Neural crest cell (in vitro differentiated cells): ENCODE data around the gene PRKG1. TPM values are rescaled to one million over a fixed set of nuclear protein-coding genes. Genes with fewer than 3 reads are reported as not detected.

Source experiments
- DNase-seq: peaks from one replicate; pipeline ENCODE4 v3.0.0; 2021; ENCODE audit warnings: low read depth, mixed read lengths, low spot score
- H3K27ac Mint-ChIP-seq: one replicate; pipeline ENCODE4 v1.8.0; 2021; ENCODE audit warnings: mild to moderate bottlenecking, mixed read lengths; ENCODE audit not compliant: unreplicated experiment
- H3K27me3 Mint-ChIP-seq: 2 replicates; pipeline ENCODE4 v1.8.0; 2021; ENCODE audit warnings: low read depth, mild to moderate bottlenecking, mixed read lengths
- H3K36me3 Mint-ChIP-seq: 2 replicates; pipeline ENCODE4 v1.8.0; 2021; ENCODE audit warnings: low read depth, mild to moderate bottlenecking, mixed read lengths
- H3K4me1 Mint-ChIP-seq: 2 replicates; pipeline ENCODE4 v1.8.0; 2021; ENCODE audit warnings: mixed read lengths
- H3K4me3 Mint-ChIP-seq: one replicate; pipeline ENCODE4 v1.8.0; 2021; ENCODE audit warnings: mild to moderate bottlenecking, mixed read lengths
- H3K9me3 Mint-ChIP-seq: 2 replicates; pipeline ENCODE4 v1.8.0; 2021; ENCODE audit warnings: mixed read lengths
- CTCF ChIP-seq: fragments of 200-600 bp; sonication (generic); conservative IDR thresholded peaks from 2 replicates; pipeline ENCODE4 v1.5.0; 2021; ENCODE audit warnings: antibody characterized with exemption, mild to moderate bottlenecking
- total RNA-seq: library from RNA; stranded (reverse); gene quantifications from 2 replicates; pipeline ENCODE4 v1.2.1, GENCODE V29; 2021

The PRKG1 gene
- total RNA-seq, 1 donor from 2014 or later, result 4.4 TPM

- Mint-ChIP-seq H3K27me3 (no peaks in the 10 kb centered on the region), H3K27ac (no peak overlapping the region), H3K4me3 (no peak overlapping the region), H3K4me1 (no peaks in the 10 kb centered on the region), H3K9me3 (no peaks in the 10 kb centered on the region), H3K36me3 (no peaks in the 10 kb centered on the region)
- no peak for DNase-seq
- no peak for TF ChIP-seq CTCF
Observed at GRCh38 chr10:51846856-51847506, 772.7 kb downstream of the PRKG1 start.

GRCh38 chr10:51852297-51852696, 778.0 kb downstream of the PRKG1 start:
- Mint-ChIP-seq H3K36me3 (no peaks in the 10 kb centered on the region), H3K9me3 (no peaks in the 10 kb centered on the region), H3K27ac (no peak overlapping the region), H3K4me3 (no peak overlapping the region), H3K27me3 (no peaks in the 10 kb centered on the region), H3K4me1 (peaks cover 5% of the 10 kb centered on the region)
- no peak for TF ChIP-seq CTCF
- DNase-seq, result no peak

- no peaks in the 10 kb centered on the region for H3K36me3 Mint-ChIP-seq
- no peak for DNase-seq
- H3K4me3 Mint-ChIP-seq, result no peak overlapping the region
- no peak overlapping the region for H3K27ac Mint-ChIP-seq
- H3K4me1 Mint-ChIP-seq, result peaks cover 10% of the 10 kb centered on the region
- H3K27me3 Mint-ChIP-seq, result no peaks in the 10 kb centered on the region
- no peaks in the 10 kb centered on the region for H3K9me3 Mint-ChIP-seq
- no peak for TF ChIP-seq CTCF
Observed at GRCh38 chr10:51857305-51857704, 783.0 kb downstream of the PRKG1 start.

- no peak for DNase-seq
- TF ChIP-seq CTCF, result no peak
- H3K4me1 Mint-ChIP-seq, result peaks cover 10% of the 10 kb centered on the region
- H3K4me3 Mint-ChIP-seq, result no peak overlapping the region
- H3K27ac Mint-ChIP-seq, result no peak overlapping the region
- H3K9me3 Mint-ChIP-seq, result no peaks in the 10 kb centered on the region
- H3K36me3 Mint-ChIP-seq, result no peaks in the 10 kb centered on the region
- H3K27me3 Mint-ChIP-seq, result no peaks in the 10 kb centered on the region
Observed at GRCh38 chr10:51860257-51860656, 786.0 kb downstream of the PRKG1 start.

- no peaks in the 10 kb centered on the region for H3K36me3 Mint-ChIP-seq
- H3K4me1 Mint-ChIP-seq, result peaks cover 10% of the 10 kb centered on the region
- TF ChIP-seq CTCF, result no peak
- H3K27ac Mint-ChIP-seq, result no peak overlapping the region
- DNase-seq, result no peak
- no peaks in the 10 kb centered on the region for H3K9me3 Mint-ChIP-seq
- no peak overlapping the region for H3K4me3 Mint-ChIP-seq
- no peaks in the 10 kb centered on the region for H3K27me3 Mint-ChIP-seq
Observed at GRCh38 chr10:51861051-51861450, 786.8 kb downstream of the PRKG1 start.
